Thyroid gland (tissue), 4 donors: ENCODE results near the gene JAKMIP1.

Source experiments
- CTCF ChIP-seq, 6 experiments: fragments of 200-600 bp in 3 of 6; fragments of 450-650 bp in 3 of 6; sonication (generic) in 3 of 6; IDR thresholded peaks; one replicate each; pipeline ENCODE4 v1.5.1; 2016 to 2019; ENCODE audit warnings: antibody characterized with exemption in 6 of 6, mild to moderate bottlenecking in 2 of 6, inconsistent platforms in 1 of 6, moderate library complexity in 1 of 6
- POLR2A ChIP-seq, 2 donors: fragments of 450-650 bp; IDR thresholded peaks; one replicate each; pipeline ENCODE4 v1.6.1; 2017; ENCODE audit warnings: antibody characterized with exemption in 2 of 2, mild to moderate bottlenecking in 2 of 2, moderate library complexity in 1 of 2

- TF ChIP-seq POLR2A (IDR thresholded peaks at IDR 0.05) (no peak), CTCF (IDR thresholded peaks at IDR 0.05) (no peak)
Observed at GRCh38 chr4:6221851-6222760, 21.8 kb upstream of the JAKMIP1 start.
